Ovary (tissue), 9 donors: ENCODE data around the gene PRPS1. TPM values are rescaled to one million over a fixed set of nuclear protein-coding genes. Genes with fewer than 3 reads are reported as not detected.

ENCODE experiments used
- DNase-seq, 5 donors: peaks; one replicate each; pipeline ENCODE4 v3.0.0-alpha.2; 2019 to 2020
- H3K27ac ChIP-seq, 2 donors: fragments of 200-600 bp; one replicate each; pipeline versions ENCODE4 v1.5.1 to v1.8.0; 2019 to 2022
- H3K27me3 ChIP-seq: fragments of 200-600 bp; one replicate; pipeline ENCODE4 v1.8.0; 2022
- H3K36me3 ChIP-seq: fragments of 200-600 bp; sonication (generic); one replicate; pipeline ENCODE4 v1.5.1; 2019
- H3K4me1 ChIP-seq: one replicate; pipeline ENCODE4 v1.8.1; 2013; ENCODE audit warnings: mild to moderate bottlenecking, moderate library complexity; ENCODE audit not compliant: insufficient read depth
- H3K4me3 ChIP-seq: fragments of 200-600 bp; sonication (generic); one replicate; pipeline ENCODE4 v1.5.1; 2017
- H3K9me3 ChIP-seq, 2 donors: fragments of 200-600 bp in 1 of 2; sonication (generic) in 1 of 2; one replicate each; pipeline versions ENCODE4 v1.5.1 to v1.8.1; 2013 to 2019; ENCODE audit warnings: mild to moderate bottlenecking in 1 of 2, moderate library complexity in 1 of 2
- EP300 ChIP-seq: sonication (generic); formaldehyde crosslinking; IDR thresholded peaks from one replicate; pipeline ENCODE4 v1.6.1; 2017; ENCODE audit warnings: antibody characterized with exemption
- POLR2A ChIP-seq: fragments of 450-650 bp; IDR thresholded peaks from one replicate; pipeline ENCODE4 v1.6.1; 2017; ENCODE audit warnings: antibody characterized with exemption, mild to moderate bottlenecking, moderate library complexity
- WGBS, 3 donors: extraction: QIAGEN DNeasy Blood & Tissue Kit in 1 of 3; methylation state at CpG; one replicate each; pipeline versions ENCODE4 v1.1.5 to v1.1.7; 2013 to 2017; 5-methylcytosine and 5-hydroxymethylcytosine counted together
- intact Hi-C, 4 donors: fragments of 100-400 bp; cut with DNase I; formaldehyde crosslinking; loops; one replicate each; pipeline versions ENCODE4 v1.11.0 to v1.15.1; 2022 to 2023
- polyA plus RNA-seq, 2 donors: library from polyadenylated mRNA; stranded (reverse); fragments of 200-250 nt in 1 of 2; fragments of 350-450 nt in 1 of 2; fragmentation: Illumina TruSeq in 1 of 2; extraction: RNeasy Lipid Tissue Mini Kit (QIAGEN cat#74804) in 1 of 2; gene quantifications; one replicate each; pipeline ENCODE4 v1.2.3, GENCODE V29; 2013 to 2014
- total RNA-seq, 7 donors: library from RNA; depleted of rRNA in 2 of 7; stranded (reverse); fragments of >200 nt in 2 of 7; fragmentation: NEBNext Ultra II Directional in 3 of 7; extraction: Animal tissue kit (Norgen Biotek cat#: 25700) in 3 of 7; gene quantifications; one replicate each; pipeline versions ENCODE4 v1.1.0 to v1.2.4, GENCODE V29; 2016 to 2023
- TF ChIP-seq, protein P1 (sequence below), 3 donors: fragments of 450-650 bp in 2 of 3; fragments of 200-600 bp in 1 of 3; IDR thresholded peaks; one replicate each; pipeline versions ENCODE4 v1.5.1 to v1.8.0; 2016 to 2022; ENCODE audit warnings: antibody characterized with exemption in 3 of 3, mild to moderate bottlenecking in 1 of 3
- donor health status: DM: no; HTN: no; CAD: no; lungs with moderate emphysema.
- donor health status: DM: no; HTN: no; CAD: no.
- donor health status: Bipolar disorder and iron deficiency.
- donor health status: DM: yes; HTN: yes; CAD: no.
- donor health status: DM: no; HTN: no; CAD: no.
- donor health status: DM: yes; HTN: yes; CAD: no.

Gene PRPS1
- total and polyA plus RNA-seq, 9 donors: 19.6 to 72.3 (median 32.8) TPM

- Histone ChIP-seq H3K27ac (no peak overlapping the region), H3K4me1 (no peaks in the 10 kb centered on the region), H3K27me3 (no peaks in the 10 kb centered on the region), H3K36me3 (no peaks in the 10 kb centered on the region), H3K4me3 (no peak overlapping the region), H3K9me3 (no peaks in the 10 kb centered on the region)
- no peak for DNase-seq
- intact Hi-C loops: loop anchor here in 2 of 4 donors (5.0 to 10.0 kb wide), 2 partner anchors 120 to 238 kb away; partner anchors contain the start of genes NCBP2L (in 2 of the 2) and TSC22D3 (in 2 of the 2)
- TF ChIP-seq POLR2A: no peak
- TF ChIP-seq EP300: no peak
- TF ChIP-seq, protein P1, sequence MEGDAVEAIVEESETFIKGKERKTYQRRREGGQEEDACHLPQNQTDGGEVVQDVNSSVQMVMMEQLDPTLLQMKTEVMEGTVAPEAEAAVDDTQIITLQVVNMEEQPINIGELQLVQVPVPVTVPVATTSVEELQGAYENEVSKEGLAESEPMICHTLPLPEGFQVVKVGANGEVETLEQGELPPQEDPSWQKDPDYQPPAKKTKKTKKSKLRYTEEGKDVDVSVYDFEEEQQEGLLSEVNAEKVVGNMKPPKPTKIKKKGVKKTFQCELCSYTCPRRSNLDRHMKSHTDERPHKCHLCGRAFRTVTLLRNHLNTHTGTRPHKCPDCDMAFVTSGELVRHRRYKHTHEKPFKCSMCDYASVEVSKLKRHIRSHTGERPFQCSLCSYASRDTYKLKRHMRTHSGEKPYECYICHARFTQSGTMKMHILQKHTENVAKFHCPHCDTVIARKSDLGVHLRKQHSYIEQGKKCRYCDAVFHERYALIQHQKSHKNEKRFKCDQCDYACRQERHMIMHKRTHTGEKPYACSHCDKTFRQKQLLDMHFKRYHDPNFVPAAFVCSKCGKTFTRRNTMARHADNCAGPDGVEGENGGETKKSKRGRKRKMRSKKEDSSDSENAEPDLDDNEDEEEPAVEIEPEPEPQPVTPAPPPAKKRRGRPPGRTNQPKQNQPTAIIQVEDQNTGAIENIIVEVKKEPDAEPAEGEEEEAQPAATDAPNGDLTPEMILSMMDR (IDR thresholded peaks at IDR 0.05): no peak
- 65 to 77% (median 71%) methylated on average over 5 of the region's 5 CpGs for WGBS, 3 donors
Measured at GRCh38 chrX:107656978-107657377, 28.7 kb downstream of the PRPS1 start.

- TF ChIP-seq EP300 (no peak), POLR2A (no peak)
- TF ChIP-seq, protein P1 (IDR thresholded peaks at IDR 0.05): no peak
- Histone ChIP-seq H3K27me3 (no peaks in the 10 kb centered on the region), H3K4me3 (no peak overlapping the region), H3K4me1 (peaks cover 2% of the 10 kb centered on the region), H3K27ac (no peak overlapping the region), H3K9me3 (no peaks in the 10 kb centered on the region), H3K36me3 (no peaks in the 10 kb centered on the region)
- DNase-seq: no peak
- intact Hi-C loops: loop anchor here in 2 of 4 donors (5.0 to 10.0 kb wide), 2 partner anchors 119 to 236 kb away; partner anchors contain the start of genes NCBP2L (in 2 of the 2) and TSC22D3 (in 2 of the 2)
- WGBS, 3 donors: 66 to 77% (median 74%) methylated on average over 5 of the region's 5 CpGs
Measured at GRCh38 chrX:107658660-107659059, 30.4 kb downstream of the PRPS1 start.

DNA sequence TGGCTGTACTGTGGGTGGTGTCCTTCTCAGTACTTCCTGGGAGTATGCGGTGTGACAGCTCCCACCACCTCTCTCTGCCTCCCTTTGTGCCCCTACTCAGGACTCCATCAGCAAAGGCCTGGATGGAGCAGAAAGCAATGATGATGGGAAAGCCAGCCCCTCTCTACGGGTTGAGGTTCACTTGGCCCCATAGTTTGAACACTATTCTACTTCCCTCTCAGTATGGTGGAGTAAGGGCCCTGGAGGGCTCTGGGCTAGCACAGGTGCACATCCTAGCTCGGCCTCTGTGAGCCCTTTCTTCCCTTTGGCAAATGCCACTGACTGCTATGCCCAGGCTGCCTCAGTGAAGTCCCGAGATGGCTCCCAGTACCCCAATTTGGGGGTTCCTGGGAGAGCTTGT, 31.0 kb downstream of the PRPS1 start:
- H3K36me3 ChIP-seq: no peaks in the 10 kb centered on the region
- no peak for DNase-seq
- peaks cover 2% of the 10 kb centered on the region for H3K4me1 ChIP-seq
- no peaks in the 10 kb centered on the region for H3K9me3 ChIP-seq
- H3K27ac ChIP-seq: no peak overlapping the region
- H3K27me3 ChIP-seq: no peaks in the 10 kb centered on the region
- intact Hi-C loops: loop anchor here in 2 of 4 donors (5.0 to 10.0 kb wide), 2 partner anchors 118 to 236 kb away; partner anchors contain the start of genes NCBP2L (in 2 of the 2) and TSC22D3 (in 2 of the 2)
- TF ChIP-seq POLR2A: no peak
- TF ChIP-seq, protein P1 (IDR thresholded peaks at IDR 0.05): no peak
- no peak for TF ChIP-seq EP300
- 34 to 44% (median 43%) methylated on average over 4 of the region's 4 CpGs for WGBS, 3 donors
- no peak overlapping the region for H3K4me3 ChIP-seq

DNA sequence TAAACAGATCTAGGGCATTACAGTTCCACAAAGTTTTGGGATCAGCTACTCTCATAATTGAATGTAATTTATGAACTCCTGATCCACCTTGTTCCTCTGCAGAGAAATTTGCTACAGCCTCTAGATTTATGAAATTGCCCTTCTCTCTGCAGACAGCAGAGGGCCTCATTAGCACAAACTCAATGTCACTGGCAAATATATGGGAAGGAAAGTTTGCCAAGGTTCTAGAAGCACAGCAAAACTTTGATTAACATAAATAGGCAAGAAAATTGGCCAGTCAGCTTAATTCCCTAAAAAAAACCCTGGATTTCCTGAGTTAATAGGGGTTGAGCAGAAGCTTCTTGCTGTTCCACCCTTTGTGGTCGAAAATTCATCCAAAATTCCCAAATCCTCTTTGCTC, 31.5 kb downstream of the PRPS1 start:
- TF ChIP-seq, protein P1 (IDR thresholded peaks at IDR 0.05): peak; percentile 49 to 65 (median 64)
- TF ChIP-seq EP300: no peak
- WGBS, 3 donors: 43 to 76% (median 55%) methylated on average over 1 of the region's 1 CpG

More for the DNA sequence above, 31.5 kb downstream of the PRPS1 start:
- Histone ChIP-seq H3K4me3 (no peak overlapping the region), H3K27ac (no peak overlapping the region), H3K27me3 (no peaks in the 10 kb centered on the region), H3K36me3 (no peaks in the 10 kb centered on the region), H3K9me3 (no peaks in the 10 kb centered on the region), H3K4me1 (peaks cover 2% of the 10 kb centered on the region)
- DNase-seq: no peak
- intact Hi-C loops: loop anchor here in 3 of 4 donors (5.0 to 10.0 kb wide), 2 partner anchors 118 to 235 kb away; partner anchors contain the start of genes NCBP2L (in 3 of the 3) and TSC22D3 (in 3 of the 3)
